Brain pericyte (primary cell): ENCODE results near the gene AK8.
"Not testable (repeated sequence)": the region's sequence is repeated elsewhere in the genome, so short reads cannot be mapped to it uniquely, and the experiment has no call there.

Source experiments
- DNase-seq: peaks from one replicate; pipeline ENCODE4 v3.0.0-alpha.2; 2012; ENCODE audit warnings: low read depth, low spot score

Gene AK8

DNA sequence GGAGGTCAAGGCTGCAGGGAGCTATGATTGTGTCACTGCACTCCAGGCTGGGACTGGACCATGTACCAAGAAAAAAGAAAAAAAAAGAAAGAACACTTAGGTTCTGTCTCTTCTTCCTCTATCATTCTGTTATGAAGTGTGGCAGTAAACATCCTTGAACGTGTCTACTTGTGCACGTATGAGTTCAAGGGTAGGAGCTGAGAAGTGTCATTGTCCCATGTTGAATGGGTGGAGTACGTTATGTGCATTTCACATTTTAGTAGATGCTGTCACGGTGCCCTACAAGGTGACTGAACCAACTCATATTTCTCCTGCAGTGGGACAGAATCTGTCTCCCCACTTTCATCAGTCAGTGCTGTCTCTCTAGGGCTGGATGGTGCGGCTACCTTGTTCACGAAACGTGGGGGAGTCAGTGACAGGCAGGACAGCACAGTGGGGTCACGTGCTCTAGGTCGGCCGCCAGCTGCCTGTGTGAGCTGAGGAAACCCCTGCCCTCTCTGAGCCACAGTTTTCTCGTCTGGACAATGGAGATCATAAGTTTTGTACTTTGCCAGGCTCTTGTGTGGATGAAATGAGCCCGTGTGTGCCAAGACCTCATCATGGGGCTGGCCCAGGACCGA, 160.6 kb downstream of the AK8 start:
- DNase-seq = no peak

GRCh38 chr9:132716007-132716406, 162.1 kb downstream of the AK8 start:
- no peak for DNase-seq

DNA sequence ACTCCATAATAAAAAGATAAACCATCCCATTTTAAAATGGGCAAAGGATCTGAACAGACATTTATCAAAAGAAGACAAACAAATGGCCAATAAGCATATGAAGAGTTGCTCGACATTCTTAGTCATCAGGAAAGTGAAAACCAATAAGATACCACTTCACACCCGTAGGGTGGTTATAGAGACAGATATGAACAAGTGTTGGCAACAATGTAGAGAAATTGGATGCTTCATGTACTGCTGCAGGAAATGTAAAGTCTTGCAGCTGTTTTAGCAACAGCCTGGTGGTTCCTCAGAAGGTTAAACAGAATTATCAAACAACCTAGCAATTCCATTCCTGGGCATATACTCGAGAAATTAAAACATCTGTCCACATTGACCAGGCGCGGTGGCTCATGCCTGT, 165.3 kb downstream of the AK8 start:
- no peak for DNase-seq

DNA sequence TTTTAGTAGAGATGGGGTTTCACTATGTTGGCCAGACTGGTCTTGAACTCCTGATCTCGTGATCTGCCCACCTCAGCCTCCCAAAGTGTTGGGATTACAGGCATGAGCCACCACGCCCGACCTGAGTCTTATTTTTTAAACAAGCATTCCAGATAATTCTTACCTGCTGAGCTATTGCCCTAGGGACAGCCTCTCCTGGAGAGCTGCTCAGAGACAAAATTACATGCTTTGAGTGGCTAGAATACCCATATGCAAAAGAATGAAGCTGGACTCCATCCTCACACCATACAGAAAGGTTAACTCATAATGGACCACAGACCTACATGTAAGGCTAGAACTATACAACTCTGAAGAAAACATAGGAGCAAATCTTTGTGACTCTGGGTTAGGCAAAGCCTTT, 166.2 kb downstream of the AK8 start:
- no peak for DNase-seq

DNA sequence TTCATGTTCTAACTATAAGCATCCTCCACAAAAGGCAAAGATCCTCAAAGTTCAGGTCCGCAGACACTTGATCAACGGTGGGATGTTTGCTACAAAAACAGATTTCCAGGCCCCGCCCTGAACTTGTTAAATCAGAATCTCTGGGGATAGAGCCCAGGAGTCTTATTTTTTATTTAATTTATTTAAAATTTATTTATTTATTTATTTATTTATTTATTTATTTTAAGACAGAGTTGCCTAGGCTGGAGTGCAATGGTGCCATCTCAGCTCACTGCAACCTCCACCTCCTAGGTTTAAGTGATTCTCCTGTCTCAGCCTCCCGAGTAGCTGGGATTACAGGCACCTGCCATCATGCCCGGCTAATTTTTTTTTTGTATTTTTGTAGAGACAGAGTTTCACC, 166.9 kb downstream of the AK8 start:
- DNase-seq = not testable (repeated sequence)

DNA sequence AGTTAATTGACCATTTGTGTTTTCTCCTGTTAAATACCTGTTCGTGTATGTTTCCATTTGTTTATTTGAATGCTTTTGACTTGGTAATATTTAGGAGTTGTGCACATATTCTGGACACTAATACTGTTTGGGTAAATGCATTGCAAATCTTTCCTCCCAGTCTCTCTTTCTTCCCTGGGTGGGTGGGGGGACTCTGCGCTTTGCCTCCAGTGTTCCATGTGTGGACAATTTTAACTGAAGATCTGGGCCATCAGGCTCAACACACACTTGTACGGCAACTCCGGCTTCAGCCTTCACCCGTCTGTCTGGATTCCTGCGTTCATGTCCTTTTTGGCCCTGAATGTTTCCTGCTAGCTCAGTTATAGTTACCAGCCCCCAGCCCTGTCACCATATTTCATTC, 167.8 kb downstream of the AK8 start:
- no peak for DNase-seq

- no peak for DNase-seq
Observed at GRCh38 chr9:132708769-132709430, 169.2 kb downstream of the AK8 start.

DNA sequence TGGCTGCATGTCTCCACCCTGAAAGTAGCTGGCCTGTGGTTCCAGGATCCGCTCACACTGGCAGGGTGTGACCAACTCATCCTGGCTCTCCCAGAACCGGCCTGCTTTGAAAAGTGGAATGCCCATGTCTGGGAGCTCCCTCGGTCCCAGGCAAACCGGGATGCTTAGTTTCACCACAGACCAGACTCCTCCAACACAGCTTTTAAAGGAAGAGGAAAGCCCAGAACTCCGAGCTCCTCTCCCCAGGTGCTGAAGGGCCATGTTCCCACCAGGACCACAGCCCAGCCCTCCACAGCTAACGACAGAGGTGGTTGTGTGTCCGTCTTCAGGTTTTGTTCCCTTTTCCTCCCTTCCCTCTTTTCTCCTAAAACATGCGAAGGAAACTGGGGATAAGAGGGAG, 169.8 kb downstream of the AK8 start:
- DNase-seq = no peak

DNA sequence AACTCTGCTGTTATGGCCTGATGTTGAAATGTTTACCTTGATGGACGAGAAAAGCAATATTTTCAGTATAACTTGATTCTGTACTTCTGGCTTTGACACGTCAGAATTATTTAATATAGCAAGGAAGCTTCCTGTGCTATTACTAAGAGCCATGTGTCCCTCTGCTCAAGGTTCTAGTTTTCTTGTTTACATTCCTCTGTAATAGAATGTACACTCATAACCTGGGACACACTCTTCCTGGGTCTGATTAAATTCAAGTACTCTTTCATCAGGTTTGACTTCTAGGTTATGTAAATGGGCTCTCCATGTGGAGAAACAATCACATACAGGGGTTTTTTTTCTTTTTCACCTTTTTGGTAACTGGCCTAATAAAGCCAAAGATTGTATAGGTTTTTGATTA, 174.7 kb downstream of the AK8 start:
- DNase-seq = no peak

GRCh38 chr9:132702254-132702653, 175.8 kb downstream of the AK8 start:
- no peak for DNase-seq

GRCh38 chr9:132699956-132700355, 178.1 kb downstream of the AK8 start:
- no peak for DNase-seq

GRCh38 chr9:132698989-132699388, 179.1 kb downstream of the AK8 start:
- no peak for DNase-seq

- DNase-seq = no peak
Observed at GRCh38 chr9:132697230-132697629, 180.9 kb downstream of the AK8 start.

DNA sequence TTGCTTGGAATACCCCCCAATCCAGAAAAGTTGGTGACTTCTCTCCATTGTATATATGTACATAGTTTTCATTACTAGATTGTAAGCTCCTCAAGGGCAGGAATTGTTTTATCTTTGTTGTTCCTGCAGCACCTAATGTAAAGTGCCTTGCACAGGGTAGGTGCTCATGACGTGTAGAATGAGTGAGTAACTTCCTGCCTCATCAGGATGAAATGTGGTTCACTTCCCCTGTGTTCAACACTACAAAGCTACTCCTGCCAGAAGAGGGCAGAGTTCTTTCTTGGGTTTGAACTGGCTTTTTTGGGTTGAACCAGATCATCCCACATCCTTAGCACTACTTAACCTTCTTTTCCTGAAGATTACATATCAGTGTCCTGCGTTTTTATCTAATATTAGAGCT, 183.9 kb downstream of the AK8 start:
- DNase-seq = no peak

GRCh38 chr9:132690696-132691095, 187.4 kb downstream of the AK8 start:
- no peak for DNase-seq

DNA sequence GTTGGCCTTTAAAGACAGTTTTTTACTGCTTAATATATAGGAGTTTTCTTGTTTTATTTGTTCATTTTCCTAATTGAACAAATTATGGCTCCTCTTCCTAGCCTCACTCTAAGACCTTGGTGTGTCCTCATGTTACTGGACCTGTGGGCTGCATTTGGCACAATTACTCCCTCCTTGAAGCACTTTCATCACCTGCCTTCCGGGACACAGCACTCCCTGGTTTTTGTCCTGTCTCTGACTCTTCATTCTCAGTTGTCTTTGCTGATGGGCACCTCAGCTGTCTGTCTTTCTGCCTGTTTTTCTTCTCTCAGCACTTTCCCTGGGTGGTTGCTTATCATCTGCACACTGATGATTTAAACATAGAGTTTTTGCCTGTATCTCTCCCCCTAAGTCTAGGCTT, 194.2 kb downstream of the AK8 start:
- DNase-seq = no peak

DNA sequence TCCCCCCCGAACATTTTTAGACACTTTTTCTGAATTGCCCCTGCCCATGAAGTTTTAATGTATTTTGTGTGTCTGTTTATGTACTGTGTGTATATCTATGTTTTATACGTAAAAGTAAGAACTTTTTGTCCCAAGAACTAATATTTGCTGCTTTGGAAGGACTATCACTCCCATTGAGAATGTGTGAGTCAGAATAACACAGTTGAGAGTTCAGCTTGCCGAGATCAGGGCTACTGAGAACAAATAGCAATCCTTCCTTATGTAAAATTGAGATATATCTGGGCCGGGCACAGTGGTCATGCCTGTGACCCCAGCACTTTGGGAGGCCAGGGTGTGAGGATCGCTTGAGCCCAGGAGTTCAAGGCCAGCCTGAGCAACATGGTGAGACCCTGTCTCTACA, 196.5 kb downstream of the AK8 start:
- no peak for DNase-seq

- no peak for DNase-seq
Observed at GRCh38 chr9:132679946-132680625, 198.0 kb downstream of the AK8 start.

GRCh38 chr9:132677976-132678375, 200.1 kb downstream of the AK8 start:
- DNase-seq = no peak
